Esophagus squamous epithelium (tissue), 5 donors: ENCODE data around the gene EDN2. TPM values are rescaled to one million over a fixed set of nuclear protein-coding genes. Genes with fewer than 3 reads are reported as not detected.

Experiments used
- DNase-seq: peaks from one replicate; lab custom pipeline; 2025; lab: John Stamatoyannopoulos, UW
- H3K27ac ChIP-seq, 4 donors: fragments of 200-600 bp; sonication (generic); one replicate each; pipeline ENCODE4 v1.5.1; 2016 to 2019; ENCODE audit warnings: mild to moderate bottlenecking in 1 of 4
- H3K27me3 ChIP-seq, 4 donors: fragments of 200-600 bp; sonication (generic); 1 replicate in 3 of 4; 2 replicates in 1 of 4; pipeline versions ENCODE4 v1.5.1 to v1.6.0; 2017 to 2021; ENCODE audit warnings: antibody characterized with exemption in 1 of 4
- H3K36me3 ChIP-seq, 3 donors: fragments of 200-600 bp; sonication (generic); one replicate each; pipeline ENCODE4 v1.5.1; 2016 to 2019
- H3K4me1 ChIP-seq, 3 donors: fragments of 200-600 bp; sonication (generic); one replicate each; pipeline ENCODE4 v1.5.1; 2017 to 2019
- H3K4me3 ChIP-seq, 4 donors: fragments of 200-600 bp; sonication (generic); 1 replicate in 3 of 4; 2 replicates in 1 of 4; pipeline ENCODE4 v1.5.1; 2016 to 2019; ENCODE audit warnings: mild to moderate bottlenecking in 2 of 4, moderate library complexity in 1 of 4
- H3K9me3 ChIP-seq, 3 donors: fragments of 200-600 bp; sonication (generic); one replicate each; pipeline ENCODE4 v1.5.1; 2016 to 2019
- POLR2A ChIP-seq, 4 donors: fragments of 450-650 bp; IDR thresholded peaks; one replicate each; pipeline ENCODE4 v1.6.1; 2017; ENCODE audit warnings: antibody characterized with exemption in 4 of 4, mild to moderate bottlenecking in 4 of 4, moderate library complexity in 3 of 4
- WGBS, 2 donors: methylation state at CpG; one replicate each; pipeline ENCODE4 v1.1.5; 2018; 5-methylcytosine and 5-hydroxymethylcytosine counted together
- intact Hi-C: fragments of 100-400 bp; cut with DNase I; formaldehyde crosslinking; loops from one replicate; pipeline ENCODE4 v1.15.0; 2022
- total RNA-seq, 4 donors: library from RNA; depleted of rRNA; stranded (reverse); fragments of >200 nt; gene quantifications; one replicate each; pipeline ENCODE4 v1.1.0, GENCODE V29; 2016
- TF ChIP-seq, protein P1 (sequence below), 6 experiments: fragments of 450-650 bp in 4 of 6; fragments of 200-600 bp in 2 of 6; sonication (generic) in 2 of 6; IDR thresholded peaks; one replicate each; pipeline ENCODE4 v1.5.1; 2016 to 2019; ENCODE audit warnings: antibody characterized with exemption in 6 of 6, mild to moderate bottlenecking in 4 of 6, moderate library complexity in 4 of 6
- donor health status: DM: yes; HTN: yes; CAD: no.

Gene EDN2
- total RNA-seq, 4 donors from 2014 or later: 0.35 to 18.3 (median 1.4) TPM

DNA sequence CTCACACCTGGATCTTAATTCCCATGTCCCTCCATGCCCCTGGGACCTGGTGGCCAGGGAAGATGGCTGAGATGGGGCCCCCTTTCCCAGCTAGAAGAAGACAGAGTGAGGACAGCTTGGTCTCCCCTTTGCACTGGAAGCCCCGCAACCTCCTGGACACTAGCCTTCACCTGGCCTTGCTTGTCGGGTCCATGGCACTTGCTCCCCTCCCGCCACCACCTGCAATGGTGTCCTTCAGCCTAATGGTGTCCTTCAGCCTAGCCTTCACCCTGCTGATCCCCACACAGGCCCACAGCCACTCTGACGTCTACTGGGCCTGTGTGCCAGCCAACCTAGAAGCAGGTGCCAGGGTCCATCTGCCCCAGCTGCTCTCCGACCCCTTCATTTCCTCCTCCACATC, 45.9 kb upstream of the EDN2 start:
- Histone ChIP-seq H3K9me3 (no peaks in the 10 kb centered on the region), H3K4me1 (no peaks in the 10 kb centered on the region), H3K36me3 (no peaks in the 10 kb centered on the region), H3K27me3 (no peaks in the 10 kb centered on the region), H3K27ac (no peak overlapping the region), H3K4me3 (no peak overlapping the region)
- no peak for DNase-seq
- intact Hi-C loops: no loop called here
- no peak for TF ChIP-seq POLR2A (IDR thresholded peaks at IDR 0.05)
- TF ChIP-seq, protein P1, sequence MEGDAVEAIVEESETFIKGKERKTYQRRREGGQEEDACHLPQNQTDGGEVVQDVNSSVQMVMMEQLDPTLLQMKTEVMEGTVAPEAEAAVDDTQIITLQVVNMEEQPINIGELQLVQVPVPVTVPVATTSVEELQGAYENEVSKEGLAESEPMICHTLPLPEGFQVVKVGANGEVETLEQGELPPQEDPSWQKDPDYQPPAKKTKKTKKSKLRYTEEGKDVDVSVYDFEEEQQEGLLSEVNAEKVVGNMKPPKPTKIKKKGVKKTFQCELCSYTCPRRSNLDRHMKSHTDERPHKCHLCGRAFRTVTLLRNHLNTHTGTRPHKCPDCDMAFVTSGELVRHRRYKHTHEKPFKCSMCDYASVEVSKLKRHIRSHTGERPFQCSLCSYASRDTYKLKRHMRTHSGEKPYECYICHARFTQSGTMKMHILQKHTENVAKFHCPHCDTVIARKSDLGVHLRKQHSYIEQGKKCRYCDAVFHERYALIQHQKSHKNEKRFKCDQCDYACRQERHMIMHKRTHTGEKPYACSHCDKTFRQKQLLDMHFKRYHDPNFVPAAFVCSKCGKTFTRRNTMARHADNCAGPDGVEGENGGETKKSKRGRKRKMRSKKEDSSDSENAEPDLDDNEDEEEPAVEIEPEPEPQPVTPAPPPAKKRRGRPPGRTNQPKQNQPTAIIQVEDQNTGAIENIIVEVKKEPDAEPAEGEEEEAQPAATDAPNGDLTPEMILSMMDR (IDR thresholded peaks at IDR 0.05): no peak
- 93 to 100% methylated on average over 4 of the region's 5 CpGs for WGBS, 2 donors

DNA sequence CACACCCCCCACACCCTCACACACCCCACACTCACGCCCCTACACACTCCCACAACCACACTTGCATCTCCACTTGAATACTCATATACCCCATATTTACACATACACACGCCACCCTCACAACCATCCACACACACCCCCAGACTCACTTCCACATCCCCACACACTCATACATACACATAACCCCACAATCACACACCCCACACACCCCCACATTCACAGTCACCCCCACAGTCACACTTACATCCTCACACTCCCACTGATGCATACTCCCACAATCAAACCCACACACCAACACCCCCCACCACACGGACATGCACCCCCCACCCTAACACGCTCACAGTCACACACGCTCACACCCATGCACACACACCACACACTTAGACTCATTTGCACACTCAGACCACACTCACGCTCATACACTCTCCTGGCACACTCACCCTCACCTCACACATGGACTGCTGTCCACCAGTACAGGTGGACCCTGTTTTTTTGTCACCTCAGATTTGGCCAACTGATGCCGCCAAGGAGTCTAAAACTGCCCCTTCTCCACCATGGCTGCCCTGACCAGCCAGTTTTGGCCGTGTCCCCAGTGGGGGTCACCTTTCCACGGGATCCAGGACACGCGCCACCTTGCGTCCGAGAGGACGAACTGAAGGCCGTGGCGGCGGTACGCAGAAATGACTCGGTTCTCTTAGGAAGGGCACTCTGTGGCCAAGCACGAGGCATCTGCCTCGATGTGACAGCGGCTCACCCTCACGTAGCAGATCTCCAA, 45.3 kb upstream of the EDN2 start:
- Histone ChIP-seq H3K36me3 (no peaks in the 10 kb centered on the region), H3K4me3 (no peak overlapping the region), H3K9me3 (no peaks in the 10 kb centered on the region), H3K27me3 (no peaks in the 10 kb centered on the region), H3K4me1 (no peaks in the 10 kb centered on the region), H3K27ac (no peak overlapping the region)
- WGBS, 2 donors: 83 to 85% methylated on average over 8 to 17 of the region's 23 CpGs
- no peak for DNase-seq
- intact Hi-C loops: no loop called here
- TF ChIP-seq, protein P1 (IDR thresholded peaks at IDR 0.05): no peak
- TF ChIP-seq POLR2A (IDR thresholded peaks at IDR 0.05): no peak

DNA sequence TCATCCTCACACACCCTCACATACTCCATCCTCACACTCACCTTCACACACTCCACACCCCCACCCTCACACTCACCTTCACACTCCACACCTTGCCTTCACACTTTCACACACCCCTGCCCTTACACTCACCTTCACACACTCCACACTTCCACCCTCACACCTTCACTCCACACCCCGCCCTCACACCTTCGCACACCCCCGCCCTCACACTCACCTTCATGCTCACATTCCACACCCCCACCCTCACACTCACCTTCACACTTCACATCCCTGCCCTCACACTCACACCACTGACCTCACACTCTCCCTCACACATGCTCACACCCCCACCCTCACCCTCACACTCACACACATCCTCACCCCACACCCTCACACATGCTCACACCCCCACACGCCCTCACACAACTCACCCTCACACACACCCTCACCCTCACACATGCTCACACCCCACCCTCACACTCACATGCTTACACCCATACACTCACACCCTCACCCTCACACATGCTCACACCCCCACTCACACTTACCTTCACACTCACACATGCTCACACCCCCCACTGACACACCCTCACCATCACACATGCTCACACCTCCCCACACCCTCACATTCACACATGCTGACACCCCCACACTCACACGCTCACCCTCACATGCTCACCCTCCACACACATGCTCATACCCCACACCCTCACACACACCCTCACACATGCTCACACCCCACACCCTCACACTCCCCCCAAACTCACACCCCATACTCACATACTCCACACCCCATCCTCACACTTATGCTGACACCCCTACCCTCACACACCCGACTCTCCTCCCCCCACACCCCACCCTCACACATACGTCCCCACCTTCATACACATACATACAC, 44.5 kb upstream of the EDN2 start:
- WGBS, 2 donors: 66 to 69% methylated on average over 7 of the region's 7 CpGs

DNA sequence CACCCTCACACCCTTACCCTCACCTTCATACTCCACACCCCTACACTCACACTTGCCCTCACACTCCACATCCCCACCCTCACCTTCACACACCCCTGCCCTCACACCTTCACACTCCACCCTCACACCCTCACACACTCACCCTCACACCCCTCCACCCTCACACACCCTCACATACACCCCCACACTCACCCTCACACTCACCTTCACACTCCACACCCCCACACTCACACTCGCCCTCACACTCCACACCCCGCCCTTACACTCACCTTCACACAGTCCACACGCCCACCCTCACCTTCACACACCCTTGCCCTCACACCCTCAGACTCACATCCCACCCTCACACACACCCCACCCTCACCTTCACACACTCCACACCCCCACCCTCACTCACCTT, 43.6 kb upstream of the EDN2 start:
- Histone ChIP-seq H3K9me3 (no peaks in the 10 kb centered on the region), H3K4me1 (no peaks in the 10 kb centered on the region), H3K27ac (no peak overlapping the region), H3K27me3 (no peaks in the 10 kb centered on the region), H3K4me3 (no peak overlapping the region), H3K36me3 (peaks cover 0 to 5% (median 0%) of the 10 kb centered on the region in 3 donors)
- intact Hi-C loops: no loop called here
- WGBS, 2 donors: 87 to 94% methylated on average over 3 of the region's 3 CpGs
- no peak for DNase-seq
- no peak for TF ChIP-seq POLR2A (IDR thresholded peaks at IDR 0.05)
- TF ChIP-seq, protein P1 (IDR thresholded peaks at IDR 0.05): no peak

More for the DNA sequence above, 44.5 kb upstream of the EDN2 start:
- no peaks in the 10 kb centered on the region for H3K27me3 ChIP-seq
- H3K4me1 ChIP-seq: no peaks in the 10 kb centered on the region
- intact Hi-C loops: no loop called here
- no peak overlapping the region for H3K4me3 ChIP-seq
- no peak overlapping the region for H3K27ac ChIP-seq
- TF ChIP-seq, protein P1 (IDR thresholded peaks at IDR 0.05): no peak
- TF ChIP-seq POLR2A (IDR thresholded peaks at IDR 0.05): no peak
- no peak for DNase-seq
- H3K36me3 ChIP-seq: peaks cover 0 to 5% (median 0%) of the 10 kb centered on the region in 3 donors
- no peaks in the 10 kb centered on the region for H3K9me3 ChIP-seq
